HG03460 (cell line): ENCODE measurements around the gene GDF11.
A peak's percentile ranks its signal among the peaks of the same experiment; 100 is the strongest.

Source experiments
- ATAC-seq: cut with Tn5 transposase; IDR thresholded peaks from one replicate; pipeline ENCODE4 v1.9.1; 2021; ENCODE audit not compliant: unreplicated experiment

Gene GDF11

DNA sequence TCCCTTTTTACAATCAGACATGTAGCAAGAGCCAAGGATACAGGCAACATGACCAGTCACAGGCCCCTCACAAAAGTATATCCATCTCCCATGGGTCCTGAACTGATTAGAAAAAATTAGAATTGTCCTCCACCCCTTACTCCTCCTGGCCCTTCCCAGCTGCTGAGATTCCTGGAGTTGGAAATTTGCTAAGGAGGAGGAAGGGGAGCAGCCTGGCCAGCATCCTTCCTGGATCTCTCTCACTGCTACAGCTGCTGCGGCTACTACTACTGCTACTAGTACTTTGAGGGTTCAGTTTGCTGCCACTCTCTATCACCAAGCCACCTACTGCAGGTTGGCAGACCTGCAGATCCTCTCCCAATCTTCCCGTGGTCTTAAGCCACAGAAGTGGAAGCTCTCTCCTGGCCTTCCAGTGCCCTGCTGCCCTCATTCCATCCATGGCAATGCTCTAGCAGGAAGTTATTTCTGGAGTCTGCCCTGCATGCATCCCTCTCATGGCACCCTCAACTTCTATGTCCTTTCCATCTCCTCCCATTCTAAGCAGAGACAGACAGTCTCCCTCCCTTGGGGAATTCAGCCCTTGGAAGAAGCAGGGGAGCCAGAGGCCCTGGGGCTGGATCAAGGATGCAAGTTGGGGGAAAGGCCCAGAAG lies 36.2 kb upstream of the GDF11 start:
- no peak for ATAC-seq

DNA sequence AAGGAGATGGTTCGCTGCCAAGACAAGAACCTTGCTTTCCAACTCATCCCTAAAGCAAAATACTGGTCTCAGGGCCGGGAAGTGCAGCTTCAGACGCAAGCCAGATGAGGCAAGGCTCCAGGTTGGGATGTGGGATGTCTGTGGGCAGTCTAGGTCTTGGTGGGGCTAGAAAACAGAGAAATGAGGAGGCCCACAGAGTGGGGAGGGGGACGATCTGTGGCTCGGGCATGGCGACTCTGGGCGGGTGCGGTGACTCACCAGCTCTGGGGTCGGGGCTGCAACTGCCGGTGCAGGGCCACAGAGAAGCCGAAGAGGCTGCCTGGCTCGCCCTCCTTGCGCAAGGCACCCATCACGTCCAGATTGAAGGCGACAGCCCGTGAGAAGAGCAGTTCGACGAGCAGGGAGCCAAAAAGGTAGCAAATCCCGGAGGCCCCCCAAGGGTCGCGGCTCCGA lies 35.7 kb upstream of the GDF11 start:
- ATAC-seq: no peak

GRCh38 chr12:55707841-55708694 lies 34.9 kb upstream of the GDF11 start, which contains the start of gene ITGA7:
ITGA7 (minus strand) TSS chr12:55707904; CDS start chr12:55707682, 222 bp downstream.
- peak; percentile 62 for ATAC-seq

GRCh38 chr12:55708695-55709233 lies 34.2 kb upstream of the GDF11 start:
- no peak for ATAC-seq

GRCh38 chr12:55711786-55712553 lies 31.0 kb upstream of the GDF11 start:
- no peak for ATAC-seq

GRCh38 chr12:55712700-55713415 lies 30.1 kb upstream of the GDF11 start:
- no peak for ATAC-seq

- ATAC-seq: no peak
Observed at GRCh38 chr12:55713721-55714120, 29.2 kb upstream of the GDF11 start.

DNA sequence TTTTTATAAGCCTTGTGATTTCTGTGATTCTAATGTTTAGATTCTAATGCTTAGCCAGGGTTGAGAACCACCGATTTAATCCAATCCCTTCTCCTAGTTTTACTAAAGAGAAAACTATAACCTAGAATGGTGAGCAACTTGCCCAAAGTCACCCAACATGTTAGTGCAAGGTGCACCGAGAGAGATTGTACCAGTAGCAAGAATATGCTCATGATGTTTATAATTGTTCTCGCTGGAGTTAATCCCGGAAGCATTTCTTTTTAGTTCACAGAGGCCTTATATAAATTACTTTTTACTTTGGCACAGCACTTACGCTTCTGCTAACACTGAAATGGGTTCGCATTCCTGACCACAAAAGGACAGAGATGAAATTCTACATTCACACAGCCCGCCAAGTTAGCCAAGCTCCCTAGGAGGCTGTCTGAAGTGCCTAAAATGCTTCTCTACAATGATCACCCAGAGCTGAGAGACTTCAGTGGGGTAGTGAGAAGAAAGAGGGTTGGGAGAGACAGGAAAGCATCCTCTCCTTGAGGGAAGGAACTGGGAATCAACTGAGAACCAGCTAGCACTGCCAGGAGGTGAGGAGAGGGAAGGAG lies 27.7 kb upstream of the GDF11 start:
- ATAC-seq: no peak

DNA sequence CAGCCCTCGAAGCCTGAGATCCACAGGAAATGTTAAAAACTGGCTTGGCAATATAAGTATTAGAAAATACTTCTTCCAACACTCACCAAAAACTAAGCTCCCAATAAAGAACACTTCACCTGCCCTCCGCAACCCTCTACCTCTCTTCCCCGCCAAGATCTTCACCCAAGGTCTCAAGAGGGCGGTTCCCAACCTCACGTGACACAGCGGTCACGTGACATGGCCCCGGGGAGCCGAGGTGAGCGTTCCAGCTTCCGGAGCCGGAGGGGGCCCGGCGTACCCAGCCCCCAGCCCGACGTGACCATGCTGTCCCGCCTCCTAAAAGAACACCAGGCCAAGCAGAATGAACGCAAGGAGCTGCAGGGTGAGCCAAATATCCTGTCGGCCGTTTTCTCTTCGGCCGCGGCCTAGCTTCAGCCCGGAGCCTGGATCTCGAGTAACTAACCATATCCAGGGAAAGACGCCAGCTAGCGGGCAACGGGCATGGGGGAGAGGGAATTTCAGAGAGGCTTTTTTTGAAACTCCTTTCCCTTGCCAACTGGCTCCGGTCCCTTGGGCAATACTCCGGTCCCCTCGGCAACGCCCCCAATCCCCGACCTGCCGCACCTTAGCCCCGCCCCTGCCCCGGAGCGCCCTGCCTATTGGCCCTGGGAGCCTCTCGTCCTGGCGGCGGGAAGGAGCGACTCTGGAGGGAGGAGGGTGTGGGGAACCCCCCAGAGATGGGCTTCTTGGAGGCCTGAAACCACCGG lies 26.9 kb upstream of the GDF11 start, which contains the start of gene BLOC1S1:
BLOC1S1 (plus strand) TSS at position 214 of the 749 bp plus-strand sequence; CDS start at position 220, 6 bp downstream.
- ATAC-seq: peak; percentile 97

DNA sequence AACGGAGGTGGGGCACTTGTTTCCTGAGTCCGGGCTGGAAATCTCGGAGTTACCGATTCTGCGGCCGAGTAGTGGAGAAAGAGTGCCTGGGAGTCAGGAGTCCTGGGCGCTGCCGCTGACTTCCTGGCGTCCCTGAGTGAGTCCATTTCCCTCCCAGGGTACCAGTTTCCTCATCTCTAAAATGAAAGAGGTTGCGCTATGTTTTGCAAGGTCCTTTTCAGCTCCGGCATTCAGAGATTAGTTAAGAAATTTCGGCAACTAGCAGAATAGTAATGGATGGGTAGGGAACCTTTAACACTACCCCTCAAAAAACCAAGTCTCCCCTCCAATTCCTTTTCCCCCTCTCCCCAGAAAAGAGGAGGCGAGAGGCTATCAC lies 26.4 kb upstream of the GDF11 start:
- ATAC-seq: no peak

GRCh38 chr12:55717011-55718007 lies 25.6 kb upstream of the GDF11 start:
- no peak for ATAC-seq

GRCh38 chr12:55718015-55718414 lies 24.9 kb upstream of the GDF11 start:
- no peak for ATAC-seq

- no peak for ATAC-seq
Observed at GRCh38 chr12:55718624-55719275, 24.2 kb upstream of the GDF11 start.

DNA sequence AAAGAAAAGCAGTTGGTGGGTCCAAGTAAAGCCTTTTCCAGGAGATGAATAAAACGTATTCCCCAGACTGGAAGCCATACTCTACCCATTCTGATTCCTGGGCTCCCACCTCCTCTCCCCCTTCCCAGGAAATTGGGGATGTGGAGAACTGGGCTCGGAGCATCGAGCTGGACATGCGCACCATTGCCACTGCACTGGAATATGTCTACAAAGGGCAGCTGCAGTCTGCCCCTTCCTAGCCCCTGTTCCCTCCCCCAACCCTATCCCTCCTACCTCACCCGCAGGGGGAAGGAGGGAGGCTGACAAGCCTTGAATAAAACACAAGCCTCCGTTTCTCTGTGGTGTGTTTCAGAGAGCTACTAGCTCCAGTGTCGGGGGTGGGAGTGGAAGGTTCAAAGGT lies 23.6 kb upstream of the GDF11 start:
- no peak for ATAC-seq

GRCh38 chr12:55720071-55720564 lies 22.8 kb upstream of the GDF11 start, which contains the start of gene RDH5:
RDH5 (plus strand) TSS chr12:55720393; CDS start chr12:55721185, 792 bp downstream.
- no peak for ATAC-seq

DNA sequence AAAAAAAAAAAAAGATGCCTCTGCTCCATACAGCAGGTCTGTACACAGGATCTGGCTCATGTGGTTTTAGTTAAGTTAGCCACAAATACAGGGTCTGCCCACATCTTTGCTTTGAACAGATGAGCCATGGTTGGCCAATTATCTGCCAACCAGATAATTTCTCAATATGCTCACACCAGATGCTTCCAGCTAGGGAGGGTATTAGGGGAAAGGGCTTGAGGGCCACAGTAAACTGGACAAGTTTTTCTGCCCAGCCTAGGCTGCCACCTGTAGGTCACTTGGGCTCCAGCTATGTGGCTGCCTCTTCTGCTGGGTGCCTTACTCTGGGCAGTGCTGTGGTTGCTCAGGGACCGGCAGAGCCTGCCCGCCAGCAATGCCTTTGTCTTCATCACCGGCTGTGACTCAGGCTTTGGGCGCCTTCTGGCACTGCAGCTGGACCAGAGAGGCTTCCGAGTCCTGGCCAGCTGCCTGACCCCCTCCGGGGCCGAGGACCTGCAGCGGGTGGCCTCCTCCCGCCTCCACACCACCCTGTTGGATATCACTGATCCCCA lies 22.0 kb upstream of the GDF11 start:
- ATAC-seq: no peak

- ATAC-seq: no peak
Observed at GRCh38 chr12:55721601-55722213, 21.2 kb upstream of the GDF11 start.
